ENCODE data around the gene AP3D1.

- TF ChIP-seq CTCF (conservative IDR thresholded peaks at IDR 0.05) = no peak
- TF ChIP-seq EZH2 (IDR thresholded peaks at IDR 0.05; ENCODE audit: low read depth) = no peak
These were observed 34.3 kb upstream of the AP3D1 start for GRCh38 chr19:2185734-2186070.

Data from PC-9 (cell line).